ENCODE results near the gene MAN1C1. TPM values are rescaled to one million over a fixed set of nuclear protein-coding genes. Genes with fewer than 3 reads are reported as not detected.

The MAN1C1 gene
- total and polyA plus RNA-seq, 2 donors (not counting 3 experiments of a cell fraction or from before 2014, with no cell fraction given), result 1.5 to 4.0 TPM

GRCh38 chr1:25738499-25738898, 121.9 kb downstream of the MAN1C1 start:
- no peak overlapping the region for H3K4me2 ChIP-seq (ENCODE audit: insufficient read depth, low read length)

GRCh38 chr1:25739341-25739740, 122.8 kb downstream of the MAN1C1 start:
- POLR2A ChIA-PET, result no interaction called here
- H4K20me1 ChIP-seq (replicated peaks; ENCODE audit: control insufficient read depth, extremely low read depth, insufficient read depth, low read length), result no peaks in the 10 kb centered on the region
- CTCF ChIA-PET, result no interaction called here
- no peak for FAIRE-seq
- no peak overlapping the region for H3K4me3 ChIP-seq (replicated peaks in 1 of 3; ENCODE audit: insufficient read depth in 1 of 3, low read depth in 1 of 3, low read length in 3 of 3)
- TF ChIP-seq MAX (IDR thresholded peaks at IDR 0.05; ENCODE audit: insufficient read depth, insufficient read length) (no peak), POLR2A (IDR thresholded peaks at IDR 0.05; ENCODE audit: low read depth, low read length) (no peak), CTCF (IDR thresholded peaks at IDR 0.05; ENCODE audit: extremely low read depth in 1 of 2, insufficient read depth in 1 of 2, low read depth in 1 of 2, low read length in 2 of 2) (no peak), GATA2 (IDR thresholded peaks at IDR 0.05; ENCODE audit: insufficient read depth, insufficient read length, low read depth, low read length) (no peak), FOS (IDR thresholded peaks at IDR 0.05; ENCODE audit: borderline replicate concordance, insufficient read depth, low read length) (no peak), POLR2AphosphoS5 (IDR thresholded peaks at IDR 0.05; ENCODE audit: insufficient read depth, low read depth, low read length) (no peak), EZH2 (IDR thresholded peaks at IDR 0.05; ENCODE audit: borderline replicate concordance, low read depth, low read length, severe bottlenecking) (no peak), MYC (IDR thresholded peaks at IDR 0.05; ENCODE audit: low read depth, low read length) (no peak), JUN (IDR thresholded peaks at IDR 0.05; ENCODE audit: borderline replicate concordance, insufficient read depth, insufficient read length, low read depth) (no peak)
- H3K27me3 ChIP-seq (ENCODE audit: control insufficient read depth in 2 of 2, insufficient read depth in 2 of 2, low read length in 2 of 2), result peaks cover 0 to 11% of the 10 kb centered on the region in 2 experiments
- no peak for DNase-seq (ENCODE audit: low read depth, low spot score)
- intact Hi-C loops (cut with micrococcal nuclease), result no loop called here
- BruUV-seq (replicated peaks), result no TSS peak
- H3K4me2 ChIP-seq (ENCODE audit: insufficient read depth, low read length), result no peak overlapping the region
- H3K9me1 ChIP-seq (replicated peaks; ENCODE audit: control insufficient read depth, extremely low read depth, insufficient read depth, low read length), result no peaks in the 10 kb centered on the region
- no peaks in the 10 kb centered on the region for H3K9me3 ChIP-seq (replicated peaks; ENCODE audit: control insufficient read depth, insufficient read depth, low read length)
- no peak overlapping the region for H3K27ac ChIP-seq (ENCODE audit: insufficient read depth, low read depth, low read length)
- no peaks in the 10 kb centered on the region for H3K4me1 ChIP-seq (ENCODE audit: control insufficient read depth, extremely low read depth, insufficient read depth, low read length)
- dilution Hi-C loops (cut with MboI; ENCODE audit: extremely low pct_ligation_motif_present, low sequenced_read_pairs), result no loop called here
- H3K79me2 ChIP-seq (ENCODE audit: control insufficient read depth, insufficient read depth, low read length), result no peaks in the 10 kb centered on the region
- H3K36me3 ChIP-seq (ENCODE audit: control insufficient read depth in 2 of 2, extremely low read depth in 1 of 2, insufficient read depth in 2 of 2, low read length in 2 of 2), result no peaks in the 10 kb centered on the region
- H2AFZ ChIP-seq (ENCODE audit: low read depth, low read length), result no peak overlapping the region
- no peak overlapping the region for H3K9ac ChIP-seq (replicated peaks; ENCODE audit: extremely low read depth, insufficient read depth, low read length)

More at GRCh38 chr1:25738499-25738898, 121.9 kb downstream of the MAN1C1 start:
- dilution Hi-C loops (cut with MboI; ENCODE audit: extremely low pct_ligation_motif_present, low sequenced_read_pairs) (no loop called here), intact Hi-C loops (cut with micrococcal nuclease) (no loop called here)
- Histone ChIP-seq H3K9ac (replicated peaks; ENCODE audit: extremely low read depth, insufficient read depth, low read length) (no peak overlapping the region), H2AFZ (ENCODE audit: low read depth, low read length) (no peak overlapping the region), H3K27me3 (ENCODE audit: control insufficient read depth in 2 of 2, insufficient read depth in 2 of 2, low read length in 2 of 2) (peaks cover 0 to 11% of the 10 kb centered on the region in 2 experiments), H3K4me3 (replicated peaks in 1 of 3; ENCODE audit: insufficient read depth in 1 of 3, low read depth in 1 of 3, low read length in 3 of 3) (no peak overlapping the region), H4K20me1 (replicated peaks; ENCODE audit: control insufficient read depth, extremely low read depth, insufficient read depth, low read length) (no peaks in the 10 kb centered on the region), H3K36me3 (ENCODE audit: control insufficient read depth in 2 of 2, extremely low read depth in 1 of 2, insufficient read depth in 2 of 2, low read length in 2 of 2) (no peaks in the 10 kb centered on the region), H3K9me3 (replicated peaks; ENCODE audit: control insufficient read depth, insufficient read depth, low read length) (no peaks in the 10 kb centered on the region), H3K79me2 (ENCODE audit: control insufficient read depth, insufficient read depth, low read length) (no peaks in the 10 kb centered on the region), H3K4me1 (ENCODE audit: control insufficient read depth, extremely low read depth, insufficient read depth, low read length) (no peaks in the 10 kb centered on the region), H3K9me1 (replicated peaks; ENCODE audit: control insufficient read depth, extremely low read depth, insufficient read depth, low read length) (no peaks in the 10 kb centered on the region), H3K27ac (ENCODE audit: insufficient read depth, low read depth, low read length) (no peak overlapping the region)
- POLR2A ChIA-PET, result no interaction called here
- FAIRE-seq (no peak), DNase-seq (ENCODE audit: low read depth, low spot score) (no peak)
- CTCF ChIA-PET, result interaction anchor here (0.7 kb wide), 1 partner anchor 13 kb away, joined by 3 read pairs; no protein-coding TSS in a partner anchor
- no TSS peak for BruUV-seq (replicated peaks)
- TF ChIP-seq JUN (IDR thresholded peaks at IDR 0.05; ENCODE audit: borderline replicate concordance, insufficient read depth, insufficient read length, low read depth), result no peak

All from endothelial cell of umbilical vein (primary cell).